ENCODE measurements around the gene PYGB.

The PYGB gene

GRCh38 chr20:25209400-25209799 lies 38.5 kb upstream of the PYGB start:
- DNase-seq (ENCODE audit: low read depth, low spot score): no peak
- H3K4me3 ChIP-seq (ENCODE audit: low read depth, low read length): no peak overlapping the region
- TF ChIP-seq CTCF (IDR thresholded peaks at IDR 0.05; ENCODE audit: low read depth, low read length): no peak
- in situ Hi-C loops (cut with HindIII; ENCODE audit: low sequenced_read_pairs): no loop called here

- H3K4me3 ChIP-seq (ENCODE audit: low read depth, low read length): no peak overlapping the region
- no peak for DNase-seq (ENCODE audit: low read depth, low spot score)
- in situ Hi-C loops (cut with HindIII; ENCODE audit: low sequenced_read_pairs): no loop called here
- no peak for TF ChIP-seq CTCF (IDR thresholded peaks at IDR 0.05; ENCODE audit: low read depth, low read length)
Observed at GRCh38 chr20:25209911-25210310, 38.0 kb upstream of the PYGB start.

GRCh38 chr20:25211273-25211672 lies 36.6 kb upstream of the PYGB start:
- in situ Hi-C loops (cut with HindIII; ENCODE audit: low sequenced_read_pairs): no loop called here
- DNase-seq (ENCODE audit: low read depth, low spot score): no peak
- no peak overlapping the region for H3K4me3 ChIP-seq (ENCODE audit: low read depth, low read length)
- no peak for TF ChIP-seq CTCF (IDR thresholded peaks at IDR 0.05; ENCODE audit: low read depth, low read length)

- no peak for DNase-seq (ENCODE audit: low read depth, low spot score)
- in situ Hi-C loops (cut with HindIII; ENCODE audit: low sequenced_read_pairs): no loop called here
- no peak overlapping the region for H3K4me3 ChIP-seq (ENCODE audit: low read depth, low read length)
- no peak for TF ChIP-seq CTCF (IDR thresholded peaks at IDR 0.05; ENCODE audit: low read depth, low read length)
Observed at GRCh38 chr20:25212242-25212641, 35.6 kb upstream of the PYGB start.

- in situ Hi-C loops (cut with HindIII; ENCODE audit: low sequenced_read_pairs): no loop called here
Observed at GRCh38 chr20:25213566-25214425, 34.1 kb upstream of the PYGB start.

GRCh38 chr20:25214426-25214790 lies 33.5 kb upstream of the PYGB start:
- no peak for DNase-seq (ENCODE audit: low read depth, low spot score)
- H3K4me3 ChIP-seq (ENCODE audit: low read depth, low read length): no peak overlapping the region
- TF ChIP-seq CTCF (IDR thresholded peaks at IDR 0.05; ENCODE audit: low read depth, low read length): no peak
- in situ Hi-C loops (cut with HindIII; ENCODE audit: low sequenced_read_pairs): no loop called here

More at GRCh38 chr20:25213566-25214425, 34.1 kb upstream of the PYGB start:
- no peak overlapping the region for H3K4me3 ChIP-seq (ENCODE audit: low read depth, low read length)
- TF ChIP-seq CTCF (IDR thresholded peaks at IDR 0.05; ENCODE audit: low read depth, low read length): no peak
- DNase-seq (ENCODE audit: low read depth, low spot score): no peak

Measured in astrocyte of the spinal cord (primary cell).